HCT116 (cell line): ENCODE measurements around the gene METTL18.

Source experiments
- CTCF ChIP-seq, 3 experiments: fragments of 200-600 bp in 1 of 3; sonication (generic) in 1 of 3; IDR thresholded peaks in 2 of 3; conservative IDR thresholded peaks in 1 of 3; 2 replicates each; pipeline ENCODE4 v1.5.1; 2012 to 2017; ENCODE audit warnings: low read depth in 2 of 3, low read length in 2 of 3, antibody characterized with exemption in 1 of 3, borderline replicate concordance in 1 of 3, control low read depth in 1 of 3, mild to moderate bottlenecking in 1 of 3, mixed read lengths in 1 of 3, mixed run types in 1 of 3, moderate library complexity in 1 of 3; ENCODE audit not compliant: insufficient read depth in 1 of 3
- EZH2 ChIP-seq: fragments of 200-600 bp; sonication (generic); IDR thresholded peaks from 2 replicates; pipeline ENCODE4 v1.6.1; 2017; ENCODE audit warnings: antibody characterized with exemption, mixed run types
- EZH2phosphoT487 ChIP-seq: fragments of 200-600 bp; IDR thresholded peaks from 2 replicates; pipeline ENCODE4 v1.6.1; 2018; ENCODE audit warnings: antibody characterized with exemption, borderline replicate concordance
- MAX ChIP-seq: IDR thresholded peaks from 2 replicates; pipeline ENCODE4 v1.6.1; 2012
- POLR2A ChIP-seq: IDR thresholded peaks from 2 replicates; pipeline ENCODE4 v1.7.0; 2011; ENCODE audit warnings: borderline replicate concordance; ENCODE audit not compliant: insufficient read depth, insufficient read length; ENCODE audit errors: extremely low read depth
- POLR2AphosphoS5 ChIP-seq: IDR thresholded peaks from 2 replicates; pipeline ENCODE4 v1.6.1; 2011; ENCODE audit warnings: mild to moderate bottlenecking, low read depth, low read length, moderate library complexity
- REST ChIP-seq: IDR thresholded peaks from 2 replicates; pipeline ENCODE4 v1.6.1; 2012; ENCODE audit warnings: low read depth
- TCF7L2 ChIP-seq: IDR thresholded peaks from 2 replicates; pipeline ENCODE4 v1.7.0; 2011; ENCODE audit warnings: borderline replicate concordance, inconsistent platforms; ENCODE audit not compliant: insufficient read depth, insufficient read length; ENCODE audit errors: extremely low read depth
- YY1 ChIP-seq: IDR thresholded peaks from 2 replicates; pipeline ENCODE4 v1.6.1; 2011; ENCODE audit warnings: low read length, low read depth, moderate library complexity, mild to moderate bottlenecking; ENCODE audit not compliant: insufficient replicate concordance; ENCODE audit errors: extremely low read depth

GRCh38 chr1:169833179-169833901 is 38.6 kb upstream of the METTL18 start:
- no peak for TF ChIP-seq TCF7L2
- no peak for TF ChIP-seq POLR2A
- no peak for TF ChIP-seq CTCF (IDR thresholded peaks at IDR 0.05 in 2 of 3, conservative IDR thresholded peaks at IDR 0.05 in 1 of 3; ENCODE audit: borderline replicate concordance in 1 of 3, insufficient read depth in 1 of 3, low read depth in 2 of 3, low read length in 2 of 3)
- no peak for TF ChIP-seq YY1
- no peak for TF ChIP-seq REST
- TF ChIP-seq MAX: no peak
- TF ChIP-seq POLR2AphosphoS5: no peak
- no peak for TF ChIP-seq EZH2phosphoT487
- no peak for TF ChIP-seq EZH2
